Measurements from ENCODE around the gene RNF115.

- TF ChIP-seq, protein P1, sequence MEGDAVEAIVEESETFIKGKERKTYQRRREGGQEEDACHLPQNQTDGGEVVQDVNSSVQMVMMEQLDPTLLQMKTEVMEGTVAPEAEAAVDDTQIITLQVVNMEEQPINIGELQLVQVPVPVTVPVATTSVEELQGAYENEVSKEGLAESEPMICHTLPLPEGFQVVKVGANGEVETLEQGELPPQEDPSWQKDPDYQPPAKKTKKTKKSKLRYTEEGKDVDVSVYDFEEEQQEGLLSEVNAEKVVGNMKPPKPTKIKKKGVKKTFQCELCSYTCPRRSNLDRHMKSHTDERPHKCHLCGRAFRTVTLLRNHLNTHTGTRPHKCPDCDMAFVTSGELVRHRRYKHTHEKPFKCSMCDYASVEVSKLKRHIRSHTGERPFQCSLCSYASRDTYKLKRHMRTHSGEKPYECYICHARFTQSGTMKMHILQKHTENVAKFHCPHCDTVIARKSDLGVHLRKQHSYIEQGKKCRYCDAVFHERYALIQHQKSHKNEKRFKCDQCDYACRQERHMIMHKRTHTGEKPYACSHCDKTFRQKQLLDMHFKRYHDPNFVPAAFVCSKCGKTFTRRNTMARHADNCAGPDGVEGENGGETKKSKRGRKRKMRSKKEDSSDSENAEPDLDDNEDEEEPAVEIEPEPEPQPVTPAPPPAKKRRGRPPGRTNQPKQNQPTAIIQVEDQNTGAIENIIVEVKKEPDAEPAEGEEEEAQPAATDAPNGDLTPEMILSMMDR (IDR thresholded peaks at IDR 0.05), result peak in 1 of 7 experiments; percentile 10
- no peak for TF ChIP-seq POLR2A (IDR thresholded peaks at IDR 0.05)
These were observed 31.6 kb upstream of the RNF115 start for GRCh38 chr1:145855426-145855948.

Data from body of pancreas (tissue), 4 donors.